HUES6 (cell line): ENCODE results near the gene NCAPG2.

Experiments used
- H3K27ac ChIP-seq: 2 replicates; pipeline ENCODE4 v1.7.0; 2013; ENCODE audit warnings: low read depth, mild to moderate bottlenecking, low read length, inconsistent platforms
- H3K27me3 ChIP-seq: 2 replicates; pipeline ENCODE4 v1.6.1; 2013; ENCODE audit warnings: low read length; ENCODE audit not compliant: control insufficient read depth, insufficient read depth
- H3K36me3 ChIP-seq: 2 replicates; pipeline ENCODE4 v1.6.1; 2013; ENCODE audit warnings: low read length; ENCODE audit not compliant: control insufficient read depth, insufficient read depth
- H3K4me1 ChIP-seq: 2 replicates; pipeline ENCODE4 v1.6.1; 2013; ENCODE audit warnings: low read length; ENCODE audit not compliant: control insufficient read depth, insufficient read depth
- H3K4me3 ChIP-seq: 2 replicates; pipeline ENCODE4 v1.5.1; 2013; ENCODE audit warnings: low read depth, low read length
- H3K9ac ChIP-seq: one replicate; pipeline ENCODE4 v1.6.1; 2013; ENCODE audit warnings: mild to moderate bottlenecking, low read length
- H3K9me3 ChIP-seq: 2 replicates; pipeline ENCODE4 v1.6.1; 2013; ENCODE audit warnings: low read depth, low read length; ENCODE audit not compliant: control insufficient read depth, insufficient read depth

NCAPG2 gene

DNA sequence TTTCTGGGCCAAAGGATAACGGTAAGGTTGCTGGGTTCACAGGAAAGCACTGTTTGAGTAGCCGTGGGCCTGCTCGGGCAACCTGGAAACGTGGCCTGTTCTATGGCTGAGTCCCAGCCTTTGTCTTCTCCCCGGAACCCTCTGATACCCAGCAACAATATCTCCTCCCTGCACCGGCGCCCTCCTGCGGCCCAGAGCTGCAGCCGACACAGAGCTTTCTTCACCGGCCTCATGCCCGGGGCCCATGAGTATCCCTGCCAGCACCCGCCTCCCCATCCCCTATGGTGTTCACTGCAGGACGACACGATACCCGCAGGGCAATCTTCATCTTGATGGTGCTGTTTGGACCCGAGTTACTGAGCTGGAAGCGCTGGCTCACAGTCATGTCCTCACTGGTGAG lies 38.6 kb upstream of the NCAPG2 start:
- H3K36me3 ChIP-seq = peaks cover 74% of the 10 kb centered on the region
- H3K4me1 ChIP-seq = no peaks in the 10 kb centered on the region
- H3K4me3 ChIP-seq = no peak overlapping the region
- H3K27me3 ChIP-seq = no peaks in the 10 kb centered on the region
- no peak overlapping the region for H3K27ac ChIP-seq
- no peak overlapping the region for H3K9ac ChIP-seq
- no peaks in the 10 kb centered on the region for H3K9me3 ChIP-seq

GRCh38 chr7:158742065-158742821 lies 37.6 kb upstream of the NCAPG2 start:
- no peak overlapping the region for H3K9ac ChIP-seq
- no peak overlapping the region for H3K27ac ChIP-seq
- no peak overlapping the region for H3K4me3 ChIP-seq
- H3K36me3 ChIP-seq = peaks cover 71% of the 10 kb centered on the region
- H3K9me3 ChIP-seq = no peaks in the 10 kb centered on the region
- H3K4me1 ChIP-seq = no peaks in the 10 kb centered on the region
- H3K27me3 ChIP-seq = no peaks in the 10 kb centered on the region

GRCh38 chr7:158741294-158741666 lies 36.7 kb upstream of the NCAPG2 start:
- H3K4me1 ChIP-seq = no peaks in the 10 kb centered on the region
- no peak overlapping the region for H3K9ac ChIP-seq
- no peak overlapping the region for H3K27ac ChIP-seq
- no peaks in the 10 kb centered on the region for H3K9me3 ChIP-seq
- H3K4me3 ChIP-seq = no peak overlapping the region
- peaks cover 76% of the 10 kb centered on the region for H3K36me3 ChIP-seq
- H3K27me3 ChIP-seq = no peaks in the 10 kb centered on the region

- no peaks in the 10 kb centered on the region for H3K27me3 ChIP-seq
- no peak overlapping the region for H3K4me3 ChIP-seq
- no peaks in the 10 kb centered on the region for H3K9me3 ChIP-seq
- H3K9ac ChIP-seq = no peak overlapping the region
- H3K36me3 ChIP-seq = peaks cover 76% of the 10 kb centered on the region
- no peaks in the 10 kb centered on the region for H3K4me1 ChIP-seq
- no peak overlapping the region for H3K27ac ChIP-seq
These were observed 36.2 kb upstream of the NCAPG2 start for GRCh38 chr7:158740657-158741293.

DNA sequence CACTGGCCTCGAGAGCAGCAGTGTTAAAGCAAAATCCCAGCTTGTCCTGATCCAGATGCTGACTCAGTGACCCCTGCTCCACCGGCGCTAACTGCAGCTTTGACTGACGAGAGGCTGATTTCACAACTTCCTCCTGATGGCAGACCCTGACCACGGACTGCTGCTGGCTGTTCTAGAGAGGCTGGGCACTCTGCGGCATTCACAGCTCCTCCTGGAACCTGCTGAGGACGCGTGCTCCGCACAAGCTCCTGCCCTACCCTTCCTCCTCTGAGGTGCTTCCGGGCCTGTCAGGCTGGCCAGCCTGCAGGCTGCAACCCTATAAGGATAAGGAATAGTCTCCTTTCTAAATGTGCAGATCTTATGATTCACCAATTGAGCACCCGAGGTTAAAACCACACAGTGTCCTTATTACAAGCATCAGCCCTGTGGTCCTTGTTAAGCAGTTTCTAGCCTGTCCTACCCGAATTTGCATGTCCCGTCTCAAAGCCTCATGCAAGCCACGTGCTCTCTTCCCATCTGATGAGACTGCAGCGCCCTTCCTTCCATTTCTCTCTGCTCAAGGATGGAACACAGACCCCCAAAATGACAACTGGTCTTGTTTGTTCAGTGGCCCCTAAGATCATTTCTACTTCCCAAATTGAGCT lies 35.5 kb upstream of the NCAPG2 start:
- Histone ChIP-seq H3K27me3 (no peaks in the 10 kb centered on the region), H3K27ac (no peak overlapping the region), H3K9ac (no peak overlapping the region), H3K36me3 (peaks cover 77% of the 10 kb centered on the region), H3K4me3 (no peak overlapping the region), H3K9me3 (no peaks in the 10 kb centered on the region), H3K4me1 (no peaks in the 10 kb centered on the region)

DNA sequence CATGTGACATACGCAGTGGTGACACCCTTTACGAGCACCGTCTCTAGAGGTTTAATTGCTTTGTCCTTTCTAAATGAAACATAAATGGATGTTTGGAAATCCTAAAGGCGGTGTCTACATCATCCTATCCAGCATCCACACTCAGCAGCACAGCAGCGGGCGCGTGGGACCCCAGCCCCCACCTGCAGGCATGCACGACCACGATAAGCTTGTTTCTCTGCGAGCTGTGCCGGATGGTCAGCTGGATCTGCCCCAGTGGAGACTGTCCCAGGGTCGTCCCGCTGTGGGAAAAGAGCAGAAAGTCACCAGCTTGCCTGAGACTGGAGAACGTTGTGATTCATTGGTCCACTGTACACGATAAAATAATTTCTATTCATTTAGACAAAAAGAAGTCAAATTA lies 34.2 kb upstream of the NCAPG2 start:
- no peaks in the 10 kb centered on the region for H3K4me1 ChIP-seq
- H3K36me3 ChIP-seq = peaks cover 84% of the 10 kb centered on the region
- H3K9ac ChIP-seq = no peak overlapping the region
- no peak overlapping the region for H3K4me3 ChIP-seq
- H3K27ac ChIP-seq = no peak overlapping the region
- H3K27me3 ChIP-seq = no peaks in the 10 kb centered on the region
- H3K9me3 ChIP-seq = no peaks in the 10 kb centered on the region

- H3K27me3 ChIP-seq = no peaks in the 10 kb centered on the region
- H3K4me1 ChIP-seq = peaks cover 6% of the 10 kb centered on the region; the same call in 1 of the 2 replicates
- no peak overlapping the region for H3K9ac ChIP-seq
- peaks cover 72% of the 10 kb centered on the region for H3K36me3 ChIP-seq
- no peak overlapping the region for H3K27ac ChIP-seq
- no peaks in the 10 kb centered on the region for H3K9me3 ChIP-seq
- H3K4me3 ChIP-seq = no peak overlapping the region
These were observed 32.6 kb upstream of the NCAPG2 start for GRCh38 chr7:158737064-158737695.

GRCh38 chr7:158735935-158736334 lies 31.3 kb upstream of the NCAPG2 start:
- peaks cover 64% of the 10 kb centered on the region for H3K36me3 ChIP-seq
- H3K4me1 ChIP-seq = peaks cover 6% of the 10 kb centered on the region; the same call in 1 of the 2 replicates
- no peak overlapping the region for H3K4me3 ChIP-seq
- no peaks in the 10 kb centered on the region for H3K9me3 ChIP-seq
- no peak overlapping the region for H3K9ac ChIP-seq
- no peak overlapping the region for H3K27ac ChIP-seq
- H3K27me3 ChIP-seq = no peaks in the 10 kb centered on the region

- H3K36me3 ChIP-seq = peaks cover 53% of the 10 kb centered on the region
- no peak overlapping the region for H3K9ac ChIP-seq
These were observed 30.3 kb upstream of the NCAPG2 start for GRCh38 chr7:158734861-158735260.

GRCh38 chr7:158733775-158734494 lies 29.3 kb upstream of the NCAPG2 start:
- H3K9me3 ChIP-seq = no peaks in the 10 kb centered on the region
- H3K36me3 ChIP-seq = peaks cover 48% of the 10 kb centered on the region
- H3K27ac ChIP-seq = no peak overlapping the region
- H3K4me1 ChIP-seq = peaks cover 6% of the 10 kb centered on the region; the same call in 1 of the 2 replicates
- H3K9ac ChIP-seq = no peak overlapping the region
- H3K27me3 ChIP-seq = no peaks in the 10 kb centered on the region
- H3K4me3 ChIP-seq = no peak overlapping the region

More at GRCh38 chr7:158734861-158735260, 30.3 kb upstream of the NCAPG2 start:
- H3K27me3 ChIP-seq = no peaks in the 10 kb centered on the region
- H3K27ac ChIP-seq = no peak overlapping the region
- H3K4me1 ChIP-seq = peaks cover 6% of the 10 kb centered on the region; the same call in 1 of the 2 replicates
- no peak overlapping the region for H3K4me3 ChIP-seq
- H3K9me3 ChIP-seq = no peaks in the 10 kb centered on the region
